HG02943 (cell line): ENCODE data around the gene GRM1.
"Not testable (repeated sequence)": the region's sequence is repeated elsewhere in the genome, so short reads cannot be mapped to it uniquely, and the experiment has no call there.

Experiments used
- ATAC-seq: cut with Tn5 transposase; IDR thresholded peaks from one replicate; pipeline ENCODE4 v1.9.1; 2021; ENCODE audit warnings: mild to moderate bottlenecking, low read depth, moderate library complexity; ENCODE audit not compliant: unreplicated experiment

The GRM1 gene

DNA sequence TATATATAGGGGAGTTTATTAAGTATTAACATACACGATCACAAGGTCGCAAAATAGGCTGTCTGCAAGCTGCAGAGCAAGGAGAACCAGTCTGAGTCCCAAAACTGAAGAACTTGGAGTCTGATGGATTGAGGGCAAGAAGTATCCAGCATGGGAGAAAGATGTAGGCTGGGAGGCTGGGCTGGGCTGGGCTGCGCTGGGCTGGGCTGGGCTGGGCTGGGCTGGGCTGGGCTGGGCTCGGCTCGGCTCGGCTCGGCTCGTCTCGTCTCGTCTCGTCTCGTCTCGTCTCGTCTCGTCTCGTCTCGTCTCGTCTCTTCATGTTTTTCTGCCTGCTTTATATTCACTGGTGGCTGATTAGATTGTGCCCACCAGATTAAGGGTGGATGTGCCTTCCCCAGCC is 238.6 kb downstream of the GRM1 start:
- ATAC-seq, result no peak

DNA sequence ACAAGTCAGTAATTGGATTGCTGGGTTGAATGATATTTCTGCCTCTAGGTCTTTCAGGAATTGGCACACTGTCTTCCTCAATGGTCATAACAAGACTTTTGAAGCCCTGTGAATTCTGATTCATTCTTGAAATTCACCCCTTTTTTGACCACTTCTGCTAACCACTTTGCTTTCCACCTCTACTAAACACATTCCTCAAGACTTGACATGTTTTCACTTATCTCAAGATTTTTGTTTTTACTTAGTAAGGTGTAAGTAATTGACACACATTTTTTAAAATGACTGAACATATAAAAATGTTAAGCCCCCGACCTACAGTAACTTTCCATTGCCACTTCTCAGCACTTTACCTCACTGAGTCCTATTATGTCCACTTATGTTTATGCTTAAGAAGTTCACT is 239.1 kb downstream of the GRM1 start:
- no peak for ATAC-seq

- no peak for ATAC-seq
These were observed 240.6 kb downstream of the GRM1 start for GRCh38 chr6:146269482-146269881.

- not testable (repeated sequence) for ATAC-seq
These were observed 242.3 kb downstream of the GRM1 start for GRCh38 chr6:146271163-146271562.

- no peak for ATAC-seq
These were observed 244.6 kb downstream of the GRM1 start for GRCh38 chr6:146273490-146273889.

DNA sequence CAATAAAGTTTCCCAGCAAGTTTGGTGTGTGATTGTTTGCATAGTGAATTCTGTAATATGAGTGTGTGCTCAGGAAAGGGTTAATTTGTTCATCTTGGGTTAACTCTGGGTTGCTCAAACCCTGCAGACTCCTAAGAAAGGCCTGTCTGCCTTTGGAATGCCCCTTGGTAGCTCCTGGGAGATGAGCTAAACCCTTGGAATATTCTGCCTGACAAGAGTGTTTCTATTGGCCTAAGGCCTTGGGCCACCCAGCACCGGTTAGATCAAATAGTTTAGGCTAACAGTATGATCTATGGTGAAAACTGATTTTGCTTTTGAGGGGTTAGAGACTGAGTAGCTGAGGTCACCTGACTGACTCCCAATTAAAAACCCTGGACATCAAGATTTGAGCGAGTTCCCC is 248.3 kb downstream of the GRM1 start:
- no peak for ATAC-seq

GRCh38 chr6:146281651-146282362 is 252.9 kb downstream of the GRM1 start:
- ATAC-seq, result no peak

DNA sequence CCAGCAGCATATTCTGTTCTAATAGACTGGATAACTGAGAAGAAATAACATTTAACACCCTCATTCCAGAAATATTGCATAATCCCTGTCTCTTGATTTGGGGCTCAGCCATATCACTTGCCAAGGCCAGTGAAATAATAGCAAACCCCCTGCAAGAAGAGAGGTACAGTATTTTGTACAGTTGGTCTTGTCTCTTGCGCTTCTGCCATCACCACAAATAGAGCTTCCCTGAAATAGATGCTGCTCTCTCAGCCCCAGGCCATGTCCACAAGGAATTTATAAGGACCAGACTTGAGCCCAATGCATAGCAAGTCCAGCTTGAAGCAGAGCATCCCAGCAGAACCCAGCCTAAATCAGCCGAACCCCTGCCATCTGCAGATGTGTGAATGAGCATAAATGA is 254.0 kb downstream of the GRM1 start:
- ATAC-seq, result no peak

DNA sequence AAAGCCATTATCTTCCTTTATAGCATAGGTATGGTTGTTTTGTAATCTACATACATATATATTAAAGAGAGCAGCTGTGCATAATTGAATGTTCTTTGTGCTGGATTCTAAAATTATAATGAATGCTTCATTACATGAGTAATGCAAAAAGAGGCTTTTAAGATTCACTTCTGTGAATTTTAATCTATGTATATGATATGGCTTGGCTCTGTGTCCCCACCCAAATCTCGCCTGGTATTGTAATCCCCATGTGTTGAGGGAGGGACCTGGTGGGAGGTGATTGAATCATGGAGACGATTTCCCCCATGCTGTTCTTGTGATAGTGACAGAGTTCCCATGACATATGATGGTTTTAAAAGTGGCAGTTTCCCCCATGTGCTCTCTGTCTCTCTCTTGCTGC is 255.4 kb downstream of the GRM1 start:
- no peak for ATAC-seq

DNA sequence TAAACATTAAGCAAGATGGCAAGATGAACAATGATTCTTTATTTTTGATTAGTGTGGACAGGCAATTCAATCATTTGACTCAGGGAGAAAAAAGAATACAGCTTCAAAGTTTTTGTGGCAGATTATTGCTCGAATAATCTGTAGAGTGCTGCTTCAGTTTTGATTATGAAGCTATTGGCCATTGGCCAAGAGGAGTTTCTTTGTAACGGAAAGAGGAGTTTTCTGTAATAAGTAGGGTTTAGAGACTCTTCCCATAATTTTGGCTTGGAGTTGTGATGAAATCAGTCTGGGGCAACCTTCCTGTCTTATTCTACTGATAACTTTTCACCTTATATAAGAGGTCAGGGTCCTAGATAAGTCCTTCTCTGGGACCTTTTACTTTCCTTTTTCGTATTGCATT is 258.1 kb downstream of the GRM1 start:
- no peak for ATAC-seq

- no peak for ATAC-seq
These were observed 259.0 kb downstream of the GRM1 start for GRCh38 chr6:146287691-146288369.

GRCh38 chr6:146289816-146290588 is 261.1 kb downstream of the GRM1 start:
- ATAC-seq, result no peak

- ATAC-seq, result no peak
These were observed 261.7 kb downstream of the GRM1 start for GRCh38 chr6:146290589-146290901.

DNA sequence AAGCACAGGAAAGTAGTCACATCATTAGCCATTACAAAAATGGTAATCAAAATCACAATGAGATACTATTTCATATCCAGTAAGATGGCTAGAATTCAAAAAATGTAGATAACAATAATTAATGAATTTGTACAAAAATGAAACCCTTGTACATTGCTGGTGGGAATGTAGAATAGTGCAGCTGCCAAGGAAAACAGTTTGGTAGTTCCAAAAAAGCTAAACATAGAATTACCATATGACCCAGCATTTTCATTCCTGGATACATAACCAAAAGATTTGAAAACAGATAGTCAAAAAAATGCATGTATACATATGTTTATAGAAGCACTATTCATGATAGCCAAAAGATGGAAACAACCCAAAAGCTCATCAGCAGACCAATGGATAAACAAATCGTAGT is 263.6 kb downstream of the GRM1 start:
- ATAC-seq, result no peak

DNA sequence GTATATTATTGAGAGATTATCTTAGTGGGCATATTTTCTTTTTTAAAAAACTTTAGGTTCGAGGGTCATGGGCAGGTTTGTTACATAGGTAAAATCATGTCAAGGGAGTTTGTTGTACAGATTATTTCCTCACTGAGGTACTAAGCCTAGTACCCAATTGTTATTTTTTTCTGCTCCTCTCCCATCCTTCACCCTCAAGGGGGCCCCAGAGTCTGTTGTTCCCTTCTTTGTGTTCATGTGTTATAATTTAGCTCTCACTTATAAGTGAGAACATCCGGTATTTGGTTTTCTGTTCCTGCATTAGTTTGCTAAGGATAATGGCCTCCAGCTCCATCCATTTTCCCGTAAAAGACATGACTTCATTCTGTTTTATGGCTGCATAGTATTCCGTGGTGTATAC is 266.8 kb downstream of the GRM1 start:
- ATAC-seq, result no peak

DNA sequence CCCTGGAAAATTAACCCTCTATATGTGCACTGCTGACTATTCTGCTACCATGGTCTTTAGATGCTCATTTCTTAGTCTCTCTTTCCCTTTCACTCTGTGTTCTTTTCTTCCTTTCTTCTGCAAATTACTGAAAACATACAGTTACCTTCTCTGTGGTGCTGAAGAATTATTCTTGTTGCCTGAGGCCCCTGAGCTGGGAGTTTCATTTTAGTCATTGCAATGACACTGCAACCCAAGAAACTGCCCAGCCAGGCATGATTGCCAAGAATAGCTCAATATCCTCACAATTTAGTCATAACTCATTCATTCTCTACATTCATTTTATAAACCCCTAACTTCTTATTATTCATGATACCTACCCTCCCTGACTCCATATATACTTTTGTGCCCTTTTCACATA is 269.0 kb downstream of the GRM1 start:
- no peak for ATAC-seq

DNA sequence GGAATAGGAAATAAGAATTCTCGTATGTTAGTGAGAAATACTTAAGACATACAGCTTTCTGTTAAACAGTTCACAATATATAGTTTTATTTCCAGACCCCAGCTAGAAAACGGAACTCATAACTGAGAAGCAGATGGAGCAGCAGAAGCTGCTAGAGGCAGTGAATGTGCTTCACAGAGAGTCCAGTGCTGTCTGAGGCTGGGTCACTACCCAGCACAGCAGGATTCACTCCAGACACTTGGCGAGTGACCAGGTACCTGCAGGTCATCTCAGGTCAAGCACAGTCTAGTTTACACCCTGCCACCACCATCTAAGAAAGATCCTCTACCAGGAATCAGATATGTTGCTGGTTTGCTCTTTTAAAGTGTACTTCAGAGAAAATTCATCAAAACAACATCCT is 271.7 kb downstream of the GRM1 start:
- no peak for ATAC-seq

- no peak for ATAC-seq
These were observed 272.9 kb downstream of the GRM1 start for GRCh38 chr6:146301764-146302163.

DNA sequence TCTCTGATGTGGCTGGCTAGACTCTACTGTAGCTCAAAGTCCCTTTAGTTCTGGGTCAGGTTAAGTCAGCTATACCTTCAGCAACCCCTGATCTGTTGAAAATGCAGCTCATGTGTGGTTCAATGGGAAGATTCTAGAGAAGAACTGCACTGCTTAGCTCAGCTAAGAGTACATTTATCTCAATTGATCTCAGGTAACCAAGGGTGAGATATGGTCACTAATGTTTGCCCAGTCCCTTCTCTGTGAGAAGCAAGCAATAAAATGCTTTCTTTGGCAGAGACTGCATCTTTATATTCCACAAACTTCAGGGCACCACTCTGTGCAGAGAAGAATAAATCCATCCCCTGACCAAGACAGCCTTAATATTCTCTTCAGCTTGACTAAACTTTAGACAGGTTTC is 274.1 kb downstream of the GRM1 start:
- ATAC-seq, result no peak

DNA sequence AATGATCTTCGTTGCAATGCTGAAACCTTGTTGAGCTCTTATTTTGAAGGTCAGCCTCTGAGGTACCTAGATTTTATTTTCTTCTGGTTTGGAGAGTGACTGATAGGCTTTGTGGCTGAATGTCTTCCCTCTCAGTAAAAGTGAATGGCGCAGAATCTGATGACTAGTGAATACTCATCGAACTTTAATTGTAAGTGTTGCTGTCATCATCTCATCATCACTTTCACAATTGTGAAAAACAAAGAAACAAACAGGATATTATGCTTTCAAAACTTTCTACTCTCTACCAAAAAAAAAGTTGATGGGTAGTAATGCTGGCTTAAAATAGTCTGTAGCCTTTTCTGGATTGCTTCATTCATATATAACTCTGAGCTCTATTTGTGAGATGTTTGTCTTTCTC is 275.3 kb downstream of the GRM1 start:
- no peak for ATAC-seq

DNA sequence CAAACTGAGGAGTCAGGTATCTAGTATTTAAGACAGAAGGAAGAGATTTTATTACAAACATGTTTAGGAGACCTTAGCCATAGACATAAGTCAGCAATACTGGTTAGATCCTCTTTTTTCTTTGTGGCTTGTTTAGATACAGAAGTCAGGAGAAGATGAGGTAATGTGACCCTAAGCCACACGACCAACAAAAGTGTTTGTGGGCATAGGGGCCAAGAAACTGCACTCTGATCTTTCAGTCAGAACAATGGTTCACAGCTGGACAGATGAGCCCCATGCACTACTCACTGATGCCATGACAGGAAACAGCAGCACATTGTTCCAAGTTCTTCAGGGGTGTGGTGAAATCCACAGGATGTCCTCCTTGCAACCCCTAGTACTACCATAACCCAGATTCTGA is 276.2 kb downstream of the GRM1 start:
- ATAC-seq, result no peak

DNA sequence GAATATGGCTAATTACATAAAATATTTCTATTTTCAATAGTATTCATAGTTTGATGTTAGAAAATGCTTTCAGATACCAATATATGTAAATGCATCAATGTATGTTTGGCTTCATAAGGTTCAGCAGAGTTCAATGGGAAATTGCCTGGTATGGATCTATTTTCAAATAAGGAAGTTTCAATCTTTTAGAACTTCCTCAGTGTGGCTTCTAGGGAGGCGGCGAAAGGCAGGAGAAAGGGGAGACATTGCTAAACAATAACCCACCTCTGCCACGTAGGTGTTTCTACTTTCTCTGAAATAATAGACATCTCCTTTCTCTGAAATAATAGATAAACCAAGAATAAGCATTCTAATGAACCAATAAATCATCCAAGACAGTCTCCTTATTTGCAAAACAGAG is 277.1 kb downstream of the GRM1 start:
- ATAC-seq, result no peak
